D341Med (cell line): ENCODE data around the gene SKAP1.
"Not testable (repeated sequence)": the region's sequence is repeated elsewhere in the genome, so short reads cannot be mapped to it uniquely, and the experiment has no call there.

Source experiments
- DNase-seq: peaks from one replicate; pipeline ENCODE4 v3.0.0; 2012; ENCODE audit warnings: low spot score

Gene SKAP1

DNA sequence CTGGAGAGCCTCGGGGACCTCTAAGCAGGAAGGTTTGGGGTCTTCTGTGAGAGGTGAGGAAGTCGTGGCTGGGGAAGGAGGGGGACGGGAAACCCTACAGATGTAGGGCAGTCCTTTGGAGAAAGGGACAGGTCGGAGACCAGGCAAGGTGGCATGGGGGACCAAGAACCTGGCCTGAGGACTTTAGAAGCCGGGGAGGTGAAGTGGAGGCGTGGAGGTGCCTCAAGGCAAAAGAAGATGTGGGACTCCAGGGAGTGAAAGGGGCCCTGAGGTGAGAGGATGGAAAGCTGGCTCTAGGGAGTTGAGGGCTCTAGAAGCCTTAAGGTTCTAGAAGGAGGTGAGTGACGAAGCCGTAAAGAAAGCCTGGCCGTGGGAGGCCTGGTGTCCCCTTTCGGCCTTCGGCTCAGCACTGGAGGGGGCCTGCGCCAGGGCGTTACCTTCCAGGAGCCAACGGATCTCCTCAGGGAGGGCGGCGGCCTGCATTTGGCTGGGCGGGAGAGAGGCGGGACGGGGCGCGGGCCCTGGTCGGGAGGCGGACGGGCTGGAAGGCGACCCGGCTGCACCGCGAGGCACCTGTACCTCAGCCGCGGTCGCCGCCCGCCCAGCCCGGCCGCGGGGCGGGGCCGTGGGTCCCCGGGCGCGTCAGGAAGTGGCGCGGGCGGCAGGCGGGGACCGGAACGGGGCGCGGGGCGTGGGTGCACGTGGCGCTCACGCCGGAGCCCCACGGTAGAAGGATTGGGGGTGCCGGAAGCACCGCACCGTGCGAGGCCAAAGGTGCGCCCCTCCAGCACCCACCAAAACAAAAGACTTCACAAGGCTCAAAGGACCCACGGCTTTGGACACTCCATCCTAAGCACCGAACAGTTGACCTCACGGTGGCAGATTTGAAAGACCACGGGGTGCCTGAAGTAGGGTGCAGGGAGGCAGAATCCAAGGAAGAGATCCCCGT is at the start of gene SKAP1:
SKAP1 (minus strand) TSS at position 577 of the 949 bp plus-strand sequence.
- DNase-seq = peak; percentile 57

- DNase-seq = no peak
Measured at GRCh38 chr17:48479014-48479402, 49.0 kb upstream of the SKAP1 start.

- no peak for DNase-seq
Measured at GRCh38 chr17:48478224-48479013, 48.4 kb upstream of the SKAP1 start.

GRCh38 chr17:48477221-48477620 is 47.2 kb upstream of the SKAP1 start:
- DNase-seq = no peak

DNA sequence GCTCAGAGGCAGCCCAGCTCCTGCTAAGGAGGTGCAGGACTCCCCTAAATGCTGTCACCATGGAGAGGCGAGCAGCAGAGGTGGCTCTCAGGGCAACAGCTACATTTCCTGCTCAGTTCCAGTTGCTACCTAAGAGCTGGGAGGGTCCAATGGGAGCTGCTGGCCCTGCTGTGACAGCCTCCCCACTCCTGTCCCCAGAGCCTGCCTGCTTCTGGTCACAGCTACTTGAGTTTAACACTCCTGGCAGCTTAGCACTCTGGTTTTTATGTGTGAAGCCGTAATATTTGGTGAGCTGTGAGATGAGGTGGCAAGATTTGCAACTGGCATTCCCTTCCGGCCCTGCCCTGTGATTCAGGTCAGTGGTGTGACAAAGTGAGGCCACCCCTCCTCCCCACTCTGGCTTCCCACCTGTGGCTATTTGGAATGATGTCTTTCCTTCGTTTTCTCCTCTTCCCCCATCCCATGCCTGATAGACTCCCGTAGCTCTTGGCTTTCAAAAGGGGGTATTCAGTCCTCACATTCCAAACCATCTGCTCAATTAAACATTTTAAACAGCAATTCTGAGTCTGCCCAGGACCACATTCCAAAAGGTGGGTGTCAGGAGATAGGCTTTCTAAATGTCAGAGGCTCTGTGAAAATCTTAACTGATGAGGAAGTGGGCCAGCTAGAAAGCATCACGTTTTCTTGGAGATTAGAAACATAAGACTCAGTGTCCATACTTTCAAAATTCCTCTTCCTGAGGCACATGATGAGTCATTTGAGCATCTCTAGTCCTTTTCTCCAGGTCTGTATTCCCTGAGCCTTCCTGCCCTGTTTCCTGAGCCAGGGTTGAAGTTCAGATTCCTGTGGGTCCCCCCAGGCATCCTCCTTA is 42.6 kb upstream of the SKAP1 start:
- DNase-seq = no peak

DNA sequence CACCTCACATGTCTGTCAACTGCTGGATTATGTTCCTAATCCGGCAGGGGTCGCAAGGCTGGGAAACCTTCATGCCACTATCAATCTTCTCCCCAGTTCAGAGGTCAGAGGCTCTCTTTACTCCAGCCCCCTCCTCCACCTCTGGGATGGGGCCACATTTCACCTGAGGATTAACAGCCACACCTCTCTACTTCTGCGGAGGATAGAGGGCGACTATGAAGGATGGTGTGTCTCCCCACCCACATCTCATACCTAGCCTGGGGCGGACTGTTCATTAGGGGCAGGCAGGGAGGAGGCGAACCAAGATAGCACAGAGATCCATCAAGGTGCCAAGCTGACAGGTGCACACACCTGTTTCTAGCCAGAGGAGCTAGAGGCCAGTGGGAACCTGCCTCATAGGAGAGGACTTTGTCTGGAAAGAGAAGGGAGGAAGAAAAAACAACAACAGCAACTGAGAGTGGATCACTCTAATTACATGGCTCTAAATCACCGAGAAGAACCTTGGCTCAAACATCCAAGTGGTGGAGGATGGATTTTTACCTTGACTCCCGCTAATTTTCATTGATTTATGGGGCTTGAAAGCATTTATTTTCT is 41.9 kb upstream of the SKAP1 start:
- no peak for DNase-seq

GRCh38 chr17:48470388-48471034 is 40.5 kb upstream of the SKAP1 start:
- no peak for DNase-seq

DNA sequence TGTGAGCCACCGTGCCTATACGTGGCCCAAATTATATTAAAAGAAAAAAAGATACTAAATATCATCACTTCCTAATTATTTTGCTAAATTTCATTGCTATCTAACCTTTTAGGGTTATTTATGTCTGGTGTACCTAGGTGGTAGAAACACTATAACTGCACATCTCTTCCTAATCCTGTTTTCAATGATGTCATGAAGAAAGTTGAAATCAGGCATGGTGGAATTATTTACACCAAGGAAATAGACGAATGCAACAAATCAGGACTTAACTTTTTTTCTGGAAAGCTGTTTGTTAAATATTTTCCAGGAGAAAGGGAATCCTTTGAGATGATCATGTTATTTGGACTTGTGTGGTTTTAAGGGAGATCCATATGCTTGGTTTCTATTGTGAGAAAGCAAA is 39.2 kb upstream of the SKAP1 start:
- no peak for DNase-seq

DNA sequence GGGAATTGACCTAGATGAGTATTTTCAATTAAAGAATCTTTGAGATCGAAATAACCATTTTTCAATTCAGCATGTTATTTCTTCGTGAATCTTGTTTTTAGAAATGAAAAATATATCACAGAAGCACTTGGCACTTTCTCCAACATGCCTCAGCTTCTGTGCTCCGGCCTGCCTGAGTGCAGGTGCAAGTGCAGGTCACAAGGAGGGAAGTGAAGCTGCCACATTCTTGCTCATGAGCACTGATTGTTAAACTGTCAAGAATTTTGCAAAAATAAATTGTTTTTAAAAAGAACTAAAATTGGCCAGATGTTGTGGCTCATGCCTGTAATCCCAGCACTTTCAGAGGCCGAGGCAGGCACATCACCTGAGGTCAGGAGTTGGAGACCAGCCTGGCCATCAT is 38.3 kb upstream of the SKAP1 start:
- no peak for DNase-seq

DNA sequence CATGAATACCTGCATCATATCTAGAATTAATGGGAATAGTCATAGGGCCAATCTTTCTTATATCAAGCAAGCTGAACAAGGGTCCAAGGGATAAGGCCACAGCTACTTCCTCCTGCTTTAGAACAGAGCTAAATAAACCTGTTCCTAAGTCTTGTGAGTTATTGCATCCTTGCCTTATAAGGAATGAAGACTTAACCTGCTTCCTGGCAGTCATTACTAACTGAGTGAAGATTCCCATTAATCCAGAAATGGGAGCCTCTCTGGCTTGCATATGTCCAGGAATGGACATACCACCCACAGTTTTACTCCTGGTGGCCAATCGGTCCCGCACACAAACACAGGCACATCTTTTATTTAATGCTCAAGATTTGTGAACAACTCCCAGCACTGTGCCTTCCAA is 35.9 kb upstream of the SKAP1 start:
- no peak for DNase-seq

GRCh38 chr17:48463526-48463925 is 33.5 kb upstream of the SKAP1 start:
- no peak for DNase-seq

DNA sequence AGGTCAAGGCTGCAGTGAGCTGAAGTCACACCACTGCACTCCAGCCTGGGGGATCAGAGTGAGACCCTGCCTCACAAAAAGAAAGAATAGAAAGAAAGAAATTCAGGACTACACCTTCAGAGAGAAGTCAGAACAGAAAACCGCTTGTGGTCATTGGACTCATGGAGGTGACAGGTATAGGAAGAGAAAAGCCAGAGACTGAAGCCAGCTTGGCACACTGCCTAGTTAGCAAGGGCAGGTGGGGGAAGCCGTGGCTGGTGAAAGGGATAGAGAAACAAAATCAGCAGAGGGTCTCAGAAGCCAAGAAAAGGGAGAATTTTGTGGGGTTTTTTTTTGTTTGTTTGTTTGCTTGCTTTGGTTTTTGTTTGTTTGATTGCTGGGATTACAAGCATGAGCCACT is 32.9 kb upstream of the SKAP1 start:
- no peak for DNase-seq

- DNase-seq = no peak
Measured at GRCh38 chr17:48460052-48460451, 30.0 kb upstream of the SKAP1 start.

DNA sequence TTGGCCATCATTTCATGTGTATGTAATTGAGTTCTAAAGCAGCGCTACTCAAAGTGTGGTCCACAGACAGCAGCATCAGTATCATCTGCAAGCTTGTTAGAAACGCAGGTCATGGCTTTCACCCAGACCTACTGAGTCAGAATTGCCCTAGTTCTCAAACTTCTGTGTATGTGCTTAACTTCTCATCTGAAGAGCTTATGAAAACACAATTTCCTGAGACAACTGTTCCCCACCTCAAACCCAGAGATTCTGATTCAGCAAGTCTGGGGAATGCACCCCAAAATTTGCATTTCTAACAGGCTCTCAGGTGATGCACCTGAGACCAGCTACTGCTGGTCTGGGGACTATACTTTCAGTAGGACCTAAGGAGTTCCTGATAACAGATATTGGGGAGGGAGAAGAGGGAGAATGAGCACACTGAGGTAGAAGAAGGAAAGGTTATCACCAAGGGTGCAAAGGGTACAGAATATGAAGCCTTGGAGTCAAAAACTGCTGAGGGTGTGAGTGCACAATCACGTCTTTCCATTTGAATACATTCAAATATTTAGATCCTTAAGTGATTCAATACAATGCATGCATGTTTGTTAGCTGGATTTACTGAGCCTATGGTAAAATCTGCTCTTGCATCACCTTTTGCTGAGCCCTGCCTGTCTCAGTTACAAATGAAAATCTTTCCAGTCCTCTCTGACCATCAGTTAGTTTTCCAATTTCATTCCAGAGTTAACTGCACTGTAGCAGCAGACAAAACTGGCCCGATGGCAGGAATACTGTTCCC is 29.2 kb upstream of the SKAP1 start:
- no peak for DNase-seq

- peak; percentile 86 for DNase-seq
Measured at GRCh38 chr17:48457080-48457836, 27.2 kb upstream of the SKAP1 start.

GRCh38 chr17:48456589-48456988 is 26.6 kb upstream of the SKAP1 start:
- DNase-seq = no peak

- DNase-seq = no peak
Measured at GRCh38 chr17:48455791-48456190, 25.8 kb upstream of the SKAP1 start.

DNA sequence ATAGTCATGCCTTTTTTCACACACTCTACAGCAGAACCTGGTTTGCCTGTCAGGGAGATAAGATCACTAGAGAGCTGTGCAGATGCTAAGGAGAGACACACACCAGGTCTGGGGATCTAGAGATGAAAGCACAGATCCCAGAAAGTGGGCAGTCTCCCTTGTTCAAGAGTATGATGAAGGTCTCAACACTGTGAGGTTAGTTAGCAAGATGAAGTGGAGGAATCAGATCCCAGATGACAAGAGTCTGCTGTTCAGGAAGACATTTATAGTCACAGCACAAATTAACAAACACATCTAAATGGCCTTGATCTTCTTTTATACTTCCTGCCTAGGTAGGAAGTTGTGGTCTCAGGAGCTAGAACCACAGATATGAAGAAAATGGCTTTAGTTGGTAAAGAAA is 23.4 kb upstream of the SKAP1 start:
- DNase-seq = no peak

DNA sequence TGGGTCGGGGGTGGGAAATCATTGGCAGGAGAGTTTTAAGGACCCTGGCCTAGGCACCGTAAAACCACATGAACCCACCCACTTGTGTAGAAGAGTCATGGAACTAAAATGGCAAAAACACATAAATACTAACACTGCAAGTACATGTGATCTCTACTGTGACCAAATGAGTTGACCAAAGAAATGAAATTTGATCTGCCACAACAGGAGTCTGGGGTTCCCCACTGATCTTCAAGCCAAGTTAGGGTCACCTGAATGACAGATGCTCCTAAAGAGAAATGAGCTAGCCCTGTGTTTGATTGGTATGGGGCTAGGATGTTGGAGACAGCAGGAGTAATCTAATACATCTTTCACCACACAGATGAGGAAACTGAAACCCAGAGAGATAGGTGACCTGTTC is 21.5 kb upstream of the SKAP1 start:
- DNase-seq = no peak

DNA sequence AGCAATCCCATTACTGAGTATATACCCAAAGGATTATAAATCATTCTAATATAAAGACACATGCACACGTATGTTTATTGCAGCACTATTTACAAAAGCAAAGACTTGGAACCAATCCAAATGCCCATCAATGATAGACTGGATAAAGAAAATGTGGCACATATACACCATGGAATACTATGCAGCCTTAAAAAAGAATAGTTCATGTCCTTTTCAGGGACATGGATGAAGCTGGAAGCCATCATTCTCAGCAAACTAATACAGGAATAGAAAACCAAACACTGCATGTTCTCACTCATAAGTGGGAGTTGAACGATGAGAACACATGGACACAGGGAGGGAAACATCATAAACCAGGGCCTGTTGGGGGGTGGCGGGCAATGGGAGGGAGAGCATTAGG is 19.3 kb upstream of the SKAP1 start:
- not testable (repeated sequence) for DNase-seq
